T-helper 1 cell treated with Interleukin-12 subunit alpha and Interleukin-12 subunit beta and Interleukin-4 antibody, amounts not matched to agents 30 μg/mL and 1 μg/mL, for 36 hours (primary cell): ENCODE measurements around the gene DNM1L.

Source experiments
- H3K27ac Mint-ChIP-seq: one replicate; pipeline ENCODE4 v1.8.0; 2021; ENCODE audit warnings: mild to moderate bottlenecking, mixed read lengths
- H3K27me3 Mint-ChIP-seq: one replicate; pipeline ENCODE4 v1.8.0; 2021; ENCODE audit warnings: low read depth, mixed read lengths
- H3K36me3 Mint-ChIP-seq: one replicate; pipeline ENCODE4 v1.8.0; 2021; ENCODE audit warnings: low read depth, mixed read lengths
- H3K4me1 Mint-ChIP-seq: one replicate; pipeline ENCODE4 v1.8.0; 2021; ENCODE audit warnings: low read depth, mixed read lengths
- H3K4me3 Mint-ChIP-seq: one replicate; pipeline ENCODE4 v1.8.0; 2021; ENCODE audit warnings: mild to moderate bottlenecking, moderate library complexity, mixed read lengths
- H3K9me3 Mint-ChIP-seq: one replicate; pipeline ENCODE4 v1.8.0; 2021; ENCODE audit warnings: mixed read lengths

DNM1L gene

GRCh38 chr12:32679091-32679919 is at the start of gene DNM1L:
Gene DNM1L, plus strand, starts transcription at chr12:32679301. Its CDS starts 63 bp downstream, at chr12:32679364.
- H3K36me3 Mint-ChIP-seq = peaks cover 2% of the 10 kb centered on the region
- no peaks in the 10 kb centered on the region for H3K9me3 Mint-ChIP-seq
- H3K4me1 Mint-ChIP-seq = peaks cover 21% of the 10 kb centered on the region
- H3K27me3 Mint-ChIP-seq = no peaks in the 10 kb centered on the region
- H3K27ac Mint-ChIP-seq = peak within 1 kb of the TSS; percentile 88
- peak within 1 kb of the TSS; percentile 88 for H3K4me3 Mint-ChIP-seq

GRCh38 chr12:32641287-32641901 is 37.7 kb upstream of the DNM1L start:
- Mint-ChIP-seq H3K27ac (no peak overlapping the region), H3K27me3 (no peaks in the 10 kb centered on the region), H3K36me3 (no peaks in the 10 kb centered on the region), H3K9me3 (no peaks in the 10 kb centered on the region), H3K4me3 (no peak overlapping the region), H3K4me1 (no peaks in the 10 kb centered on the region)

- H3K27me3 Mint-ChIP-seq = no peaks in the 10 kb centered on the region
- H3K4me3 Mint-ChIP-seq = no peak overlapping the region
- no peaks in the 10 kb centered on the region for H3K9me3 Mint-ChIP-seq
- no peak overlapping the region for H3K27ac Mint-ChIP-seq
- no peaks in the 10 kb centered on the region for H3K36me3 Mint-ChIP-seq
- no peaks in the 10 kb centered on the region for H3K4me1 Mint-ChIP-seq
These were observed 34.7 kb upstream of the DNM1L start for GRCh38 chr12:32644431-32644830.

GRCh38 chr12:32647275-32647674 is 31.8 kb upstream of the DNM1L start:
- no peak overlapping the region for H3K27ac Mint-ChIP-seq
- H3K4me1 Mint-ChIP-seq = no peaks in the 10 kb centered on the region
- no peak overlapping the region for H3K4me3 Mint-ChIP-seq
- H3K36me3 Mint-ChIP-seq = no peaks in the 10 kb centered on the region
- H3K9me3 Mint-ChIP-seq = no peaks in the 10 kb centered on the region
- no peaks in the 10 kb centered on the region for H3K27me3 Mint-ChIP-seq

- H3K4me3 Mint-ChIP-seq = no peak overlapping the region
- H3K27me3 Mint-ChIP-seq = no peaks in the 10 kb centered on the region
- H3K4me1 Mint-ChIP-seq = no peaks in the 10 kb centered on the region
- no peaks in the 10 kb centered on the region for H3K9me3 Mint-ChIP-seq
- H3K27ac Mint-ChIP-seq = no peak overlapping the region
- H3K36me3 Mint-ChIP-seq = no peaks in the 10 kb centered on the region
These were observed 28.6 kb upstream of the DNM1L start for GRCh38 chr12:32650508-32650907.

GRCh38 chr12:32651151-32651955 is 27.7 kb upstream of the DNM1L start:
- Mint-ChIP-seq H3K36me3 (no peaks in the 10 kb centered on the region), H3K27me3 (no peaks in the 10 kb centered on the region)

GRCh38 chr12:32651956-32652210 is 27.2 kb upstream of the DNM1L start:
- Mint-ChIP-seq H3K27ac (no peak overlapping the region), H3K4me1 (no peaks in the 10 kb centered on the region), H3K36me3 (no peaks in the 10 kb centered on the region), H3K27me3 (no peaks in the 10 kb centered on the region), H3K4me3 (no peak overlapping the region), H3K9me3 (no peaks in the 10 kb centered on the region)

More at GRCh38 chr12:32651151-32651955, 27.7 kb upstream of the DNM1L start:
- Mint-ChIP-seq H3K27ac (no peak overlapping the region), H3K9me3 (no peaks in the 10 kb centered on the region), H3K4me1 (no peaks in the 10 kb centered on the region), H3K4me3 (no peak overlapping the region)

GRCh38 chr12:32659908-32660440 is 19.1 kb upstream of the DNM1L start:
- Mint-ChIP-seq H3K9me3 (no peaks in the 10 kb centered on the region), H3K36me3 (no peaks in the 10 kb centered on the region), H3K27me3 (no peaks in the 10 kb centered on the region), H3K4me3 (no peak overlapping the region), H3K27ac (no peak overlapping the region), H3K4me1 (peaks cover 9% of the 10 kb centered on the region)

- Mint-ChIP-seq H3K27me3 (no peaks in the 10 kb centered on the region), H3K36me3 (no peaks in the 10 kb centered on the region), H3K4me3 (no peak overlapping the region), H3K27ac (no peak overlapping the region), H3K4me1 (peaks cover 9% of the 10 kb centered on the region), H3K9me3 (no peaks in the 10 kb centered on the region)
These were observed 17.4 kb upstream of the DNM1L start for GRCh38 chr12:32661706-32662105.

- no peak overlapping the region for H3K4me3 Mint-ChIP-seq
- H3K27me3 Mint-ChIP-seq = no peaks in the 10 kb centered on the region
- no peaks in the 10 kb centered on the region for H3K9me3 Mint-ChIP-seq
- H3K27ac Mint-ChIP-seq = no peak overlapping the region
- H3K4me1 Mint-ChIP-seq = peaks cover 6% of the 10 kb centered on the region
- no peaks in the 10 kb centered on the region for H3K36me3 Mint-ChIP-seq
These were observed 16.4 kb upstream of the DNM1L start for GRCh38 chr12:32662665-32663064.

GRCh38 chr12:32666018-32666417 is 13.1 kb upstream of the DNM1L start:
- Mint-ChIP-seq H3K9me3 (peaks cover 8% of the 10 kb centered on the region), H3K4me1 (no peaks in the 10 kb centered on the region), H3K4me3 (no peak overlapping the region), H3K36me3 (no peaks in the 10 kb centered on the region), H3K27me3 (peaks cover 4% of the 10 kb centered on the region), H3K27ac (no peak overlapping the region)

GRCh38 chr12:32669584-32669983 is 9.5 kb upstream of the DNM1L start:
- no peaks in the 10 kb centered on the region for H3K36me3 Mint-ChIP-seq
- no peaks in the 10 kb centered on the region for H3K4me1 Mint-ChIP-seq
- peaks cover 4% of the 10 kb centered on the region for H3K27me3 Mint-ChIP-seq
- no peak overlapping the region for H3K27ac Mint-ChIP-seq
- peaks cover 8% of the 10 kb centered on the region for H3K9me3 Mint-ChIP-seq
- no peak overlapping the region for H3K4me3 Mint-ChIP-seq

GRCh38 chr12:32671930-32672780 is 6.9 kb upstream of the DNM1L start:
- H3K27me3 Mint-ChIP-seq = peaks cover 4% of the 10 kb centered on the region
- H3K27ac Mint-ChIP-seq = no peak overlapping the region
- H3K9me3 Mint-ChIP-seq = peaks cover 8% of the 10 kb centered on the region
- H3K4me1 Mint-ChIP-seq = no peaks in the 10 kb centered on the region
- no peak overlapping the region for H3K4me3 Mint-ChIP-seq
- H3K36me3 Mint-ChIP-seq = no peaks in the 10 kb centered on the region

- peak overlapping the region; percentile 88 for H3K4me3 Mint-ChIP-seq
- H3K36me3 Mint-ChIP-seq = peaks cover 2% of the 10 kb centered on the region
These were observed 778 bp downstream of the DNM1L start for GRCh38 chr12:32679920-32680237.

More at GRCh38 chr12:32679920-32680237, 778 bp downstream of the DNM1L start:
- H3K27me3 Mint-ChIP-seq = no peaks in the 10 kb centered on the region
- H3K9me3 Mint-ChIP-seq = no peaks in the 10 kb centered on the region
- H3K4me1 Mint-ChIP-seq = peaks cover 21% of the 10 kb centered on the region
- H3K27ac Mint-ChIP-seq = peak overlapping the region; percentile 77
